Skeletal muscle tissue (tissue), 4 donors: ENCODE data around the gene LONP2. TPM values are rescaled to one million over a fixed set of nuclear protein-coding genes. Genes with fewer than 3 reads are reported as not detected.

Experiments
- H3K27ac ChIP-seq: one replicate; pipeline ENCODE4 v1.7.0; 2013; ENCODE audit warnings: mild to moderate bottlenecking, low read depth, low read length, inconsistent platforms
- H3K27me3 ChIP-seq, 3 donors: one replicate each; pipeline ENCODE4 v1.7.0; 2013; ENCODE audit warnings: low read length in 3 of 3; ENCODE audit not compliant: control insufficient read depth in 3 of 3, insufficient read depth in 3 of 3
- H3K36me3 ChIP-seq, 3 donors: one replicate each; pipeline ENCODE4 v1.7.0; 2013; ENCODE audit warnings: low read length in 3 of 3; ENCODE audit not compliant: control insufficient read depth in 3 of 3, insufficient read depth in 3 of 3
- H3K4me1 ChIP-seq, 3 donors: one replicate each; pipeline ENCODE4 v1.7.0; 2013; ENCODE audit warnings: low read length in 3 of 3, mild to moderate bottlenecking in 3 of 3; ENCODE audit not compliant: control insufficient read depth in 3 of 3, insufficient read depth in 3 of 3
- H3K4me3 ChIP-seq, 3 donors: one replicate each; pipeline ENCODE4 v1.7.0; 2013; ENCODE audit warnings: low read length in 3 of 3
- H3K9ac ChIP-seq, 3 donors: one replicate each; pipeline ENCODE4 v1.7.0; 2013; ENCODE audit warnings: low read length in 3 of 3, mild to moderate bottlenecking in 3 of 3, moderate library complexity in 2 of 3, low read depth in 1 of 3
- H3K9me3 ChIP-seq, 3 donors: one replicate each; pipeline ENCODE4 v1.7.0; 2013; ENCODE audit warnings: low read length in 3 of 3; ENCODE audit not compliant: control insufficient read depth in 3 of 3
- total RNA-seq: library from RNA; depleted of rRNA; stranded (reverse); fragments of >200 nt; gene quantifications from one replicate; pipeline ENCODE4 v1.2.3, GENCODE V29; 2014
- donor health status: Osteomylitis.

LONP2 gene
- total RNA-seq, 1 donor from 2014 or later = 44.4 TPM

- Histone ChIP-seq H3K27me3 (no peaks in the 10 kb centered on the region), H3K4me3 (no peak overlapping the region)
Observed at GRCh38 chr16:48323783-48324775, 80.0 kb downstream of the LONP2 start.

GRCh38 chr16:48326915-48327314 is 82.8 kb downstream of the LONP2 start:
- H3K4me1 ChIP-seq = peaks cover 16 to 23% (median 20%) of the 10 kb centered on the region in 3 donors
- no peak overlapping the region for H3K27ac ChIP-seq
- peaks cover 0 to 3% (median 0%) of the 10 kb centered on the region in 3 donors for H3K36me3 ChIP-seq
- no peak overlapping the region for H3K9ac ChIP-seq
- H3K27me3 ChIP-seq = no peaks in the 10 kb centered on the region
- H3K4me3 ChIP-seq = no peak overlapping the region
- H3K9me3 ChIP-seq = no peaks in the 10 kb centered on the region

More at GRCh38 chr16:48323783-48324775, 80.0 kb downstream of the LONP2 start:
- Histone ChIP-seq H3K9ac (no peak overlapping the region), H3K9me3 (no peaks in the 10 kb centered on the region), H3K27ac (no peak overlapping the region), H3K36me3 (peaks cover 0 to 3% (median 0%) of the 10 kb centered on the region in 3 donors), H3K4me1 (peaks cover 7 to 10% (median 10%) of the 10 kb centered on the region in 3 donors)

- no peaks in the 10 kb centered on the region for H3K9me3 ChIP-seq
- peaks cover 0 to 5% (median under 1%) of the 10 kb centered on the region in 3 donors for H3K36me3 ChIP-seq
- H3K4me3 ChIP-seq = no peak overlapping the region
- H3K27ac ChIP-seq = no peak overlapping the region
- H3K9ac ChIP-seq = no peak overlapping the region
- peaks cover 12 to 17% (median 15%) of the 10 kb centered on the region in 3 donors for H3K4me1 ChIP-seq
- H3K27me3 ChIP-seq = no peaks in the 10 kb centered on the region
Observed at GRCh38 chr16:48329138-48329537, 85.0 kb downstream of the LONP2 start.

GRCh38 chr16:48330189-48330840 is 86.2 kb downstream of the LONP2 start:
- Histone ChIP-seq H3K9ac (no peak overlapping the region), H3K9me3 (no peaks in the 10 kb centered on the region), H3K4me1 (peaks cover 12 to 16% (median 13%) of the 10 kb centered on the region in 3 donors), H3K27me3 (no peaks in the 10 kb centered on the region), H3K27ac (no peak overlapping the region), H3K36me3 (peaks cover 10 to 13% (median 10%) of the 10 kb centered on the region in 3 donors), H3K4me3 (peak overlapping the region in 1 of 3 donors; percentile 7)

GRCh38 chr16:48330841-48331192 is 86.7 kb downstream of the LONP2 start:
- Histone ChIP-seq H3K4me1 (peaks cover 12 to 16% (median 13%) of the 10 kb centered on the region in 3 donors), H3K9me3 (no peaks in the 10 kb centered on the region), H3K9ac (peak overlapping the region in 2 of 3 donors; percentile 30 to 39), H3K4me3 (peak overlapping the region in 1 of 3 donors; percentile 7), H3K27me3 (no peaks in the 10 kb centered on the region), H3K36me3 (peaks cover 10 to 14% (median 10%) of the 10 kb centered on the region in 3 donors), H3K27ac (no peak overlapping the region)

GRCh38 chr16:48332978-48333377 is 88.9 kb downstream of the LONP2 start:
- Histone ChIP-seq H3K36me3 (peaks cover 10 to 19% (median 10%) of the 10 kb centered on the region in 3 donors), H3K4me3 (no peak overlapping the region), H3K9ac (no peak overlapping the region), H3K9me3 (no peaks in the 10 kb centered on the region), H3K4me1 (peaks cover 12 to 16% (median 13%) of the 10 kb centered on the region in 3 donors), H3K27ac (no peak overlapping the region), H3K27me3 (no peaks in the 10 kb centered on the region)

- H3K9me3 ChIP-seq = no peaks in the 10 kb centered on the region
- H3K27me3 ChIP-seq = no peaks in the 10 kb centered on the region
- peaks cover 10 to 13% (median 11%) of the 10 kb centered on the region in 3 donors for H3K4me1 ChIP-seq
- no peak overlapping the region for H3K27ac ChIP-seq
- no peak overlapping the region for H3K9ac ChIP-seq
- H3K36me3 ChIP-seq = peaks cover 10 to 19% (median 10%) of the 10 kb centered on the region in 3 donors
- H3K4me3 ChIP-seq = no peak overlapping the region
Observed at GRCh38 chr16:48334325-48334724, 90.2 kb downstream of the LONP2 start.

- peaks cover 3 to 4% (median 4%) of the 10 kb centered on the region in 3 donors for H3K4me1 ChIP-seq
- H3K9me3 ChIP-seq = no peaks in the 10 kb centered on the region
- H3K4me3 ChIP-seq = no peak overlapping the region
- no peak overlapping the region for H3K9ac ChIP-seq
- H3K27me3 ChIP-seq = no peaks in the 10 kb centered on the region
- H3K36me3 ChIP-seq = peaks cover 10 to 19% (median 10%) of the 10 kb centered on the region in 3 donors
- no peak overlapping the region for H3K27ac ChIP-seq
Observed at GRCh38 chr16:48335961-48336360, 91.9 kb downstream of the LONP2 start.

- Histone ChIP-seq H3K27ac (no peak overlapping the region), H3K9me3 (no peaks in the 10 kb centered on the region), H3K9ac (no peak overlapping the region), H3K4me1 (no peaks in the 10 kb centered on the region), H3K27me3 (no peaks in the 10 kb centered on the region), H3K4me3 (no peak overlapping the region), H3K36me3 (peaks cover 2 to 11% (median 10%) of the 10 kb centered on the region in 3 donors)
Observed at GRCh38 chr16:48340054-48340453, 96.0 kb downstream of the LONP2 start.
